Activated CD8-positive, alpha-beta memory T cell treated with anti-CD3 and anti-CD28 coated beads, Interleukin-2, amount 50 U/mL, for 48 hours (primary cell): Measurements from ENCODE around the gene ONECUT3.
"Not testable (repeated sequence)": the region's sequence is repeated elsewhere in the genome, so short reads cannot be mapped to it uniquely, and the experiment has no call there.

ENCODE experiments used
- DNase-seq: peaks from one replicate; pipeline ENCODE4 v3.0.0-alpha.2; 2020

Gene ONECUT3

DNA sequence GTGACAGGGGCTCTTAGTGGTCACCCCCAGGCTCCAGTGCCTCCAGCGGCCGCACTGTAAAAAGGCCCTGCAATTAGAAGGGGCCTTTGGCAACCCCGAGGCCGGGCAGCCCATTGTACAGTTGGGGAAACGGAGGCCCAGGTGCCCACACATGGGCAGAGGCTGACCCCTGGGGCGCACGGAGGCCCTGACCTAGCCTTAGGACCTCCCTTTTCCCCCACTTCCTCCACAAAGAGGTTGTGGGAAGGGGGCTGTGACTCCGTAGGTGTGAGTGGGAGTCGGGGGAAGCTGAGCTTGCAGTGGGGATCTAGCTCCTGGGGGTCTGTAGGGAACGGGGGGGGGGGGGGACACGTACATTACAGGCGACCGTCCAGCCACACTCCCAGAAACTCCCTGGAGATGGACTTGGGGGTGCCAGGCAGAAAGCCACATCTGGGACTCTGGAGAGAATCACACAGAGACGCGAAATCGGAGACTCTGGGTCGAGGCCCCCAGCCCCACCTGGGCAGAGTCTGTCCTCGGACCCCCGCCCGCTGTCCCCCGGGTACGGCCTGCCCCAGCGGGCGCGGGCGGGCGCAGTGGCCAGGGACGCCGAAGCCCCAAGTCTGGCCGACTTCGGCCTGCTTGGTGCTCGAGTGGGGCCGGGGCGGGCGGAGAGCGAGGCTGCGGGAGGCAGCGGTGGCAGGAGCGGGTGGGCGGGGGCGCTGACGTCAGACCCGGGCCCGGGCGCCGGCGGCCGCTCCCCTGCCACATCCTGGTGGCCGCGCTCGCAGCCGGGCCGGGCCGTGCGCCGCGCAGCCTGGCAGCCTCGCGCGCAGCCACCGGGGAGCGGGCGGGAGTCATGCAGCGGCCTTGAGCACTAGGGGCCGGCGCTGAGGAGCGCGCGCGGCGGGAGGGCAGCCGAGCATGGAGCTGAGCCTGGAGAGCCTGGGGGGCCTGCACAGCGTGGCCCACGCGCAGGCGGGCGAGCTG lies at the start of gene ONECUT3:
Gene ONECUT3 (plus strand): TSS at position 750 of the 972 bp plus-strand sequence. CDS start 157 bp downstream, at position 907.
- no peak for DNase-seq

- DNase-seq: no peak
Measured at GRCh38 chr19:1704339-1704738, 49.0 kb upstream of the ONECUT3 start.

- no peak for DNase-seq
Measured at GRCh38 chr19:1705367-1705766, 47.9 kb upstream of the ONECUT3 start.

DNA sequence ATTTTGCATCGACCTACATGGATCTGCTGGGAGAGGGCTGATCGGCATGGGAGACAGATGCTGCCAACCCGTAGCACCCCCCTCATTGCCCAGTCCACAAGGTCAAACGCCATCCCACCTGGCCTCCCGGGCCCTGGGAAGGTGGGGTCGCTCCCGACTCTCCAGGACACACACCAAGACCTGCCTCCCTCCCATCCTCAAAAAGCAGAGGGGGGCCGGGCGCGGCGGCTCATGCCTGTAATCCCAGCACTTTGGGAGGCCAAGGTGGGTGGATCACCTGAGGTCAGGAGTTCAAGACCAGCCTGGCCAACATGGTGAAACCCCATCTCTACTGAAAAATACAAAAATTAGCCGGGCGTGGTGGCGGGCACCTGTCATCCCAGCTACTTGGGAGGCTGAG lies 46.7 kb upstream of the ONECUT3 start:
- not testable (repeated sequence) for DNase-seq

DNA sequence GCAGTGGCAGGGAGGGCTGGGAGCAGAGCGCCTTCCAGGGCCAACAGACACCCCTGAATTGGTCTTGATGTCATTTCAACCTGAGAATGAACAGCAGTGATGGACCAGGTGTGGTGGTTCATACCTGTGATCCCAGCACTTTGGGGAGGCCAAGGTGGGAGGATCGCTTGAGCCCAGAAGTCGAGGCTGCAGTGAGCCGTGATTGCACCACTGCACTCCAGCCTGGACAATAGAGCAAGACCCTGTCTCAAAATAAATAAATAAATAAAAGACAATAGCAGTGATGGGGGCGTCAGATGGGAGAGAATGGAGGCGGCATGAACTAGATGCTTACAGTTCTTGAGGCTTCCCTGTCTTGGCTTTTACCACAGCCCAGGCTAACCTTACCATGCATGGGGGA lies 46.1 kb upstream of the ONECUT3 start:
- no peak for DNase-seq

GRCh38 chr19:1713170-1713569 lies 40.1 kb upstream of the ONECUT3 start:
- no peak for DNase-seq

DNA sequence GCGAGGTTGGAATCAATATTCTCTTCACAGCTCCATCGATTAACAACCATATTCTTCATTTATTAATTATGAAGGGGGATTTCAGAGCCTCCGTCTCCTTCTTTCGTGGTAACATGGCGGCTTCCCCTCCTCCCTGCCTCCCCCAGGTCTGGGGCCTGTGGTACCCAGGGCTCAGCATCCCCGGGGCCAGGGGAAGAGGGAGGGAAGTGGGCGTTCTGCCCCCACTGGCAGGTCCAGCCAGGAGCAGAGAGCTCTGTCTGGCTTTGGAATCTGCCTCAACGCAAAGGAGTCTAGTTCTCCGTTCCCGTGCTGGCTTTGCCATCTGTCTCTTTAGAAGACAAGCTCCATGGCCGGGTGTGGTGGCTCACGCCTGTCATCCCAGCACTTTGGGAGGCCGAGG lies 37.8 kb upstream of the ONECUT3 start:
- DNase-seq: no peak

GRCh38 chr19:1717200-1717969 lies 35.9 kb upstream of the ONECUT3 start:
- no peak for DNase-seq

- DNase-seq: no peak
Measured at GRCh38 chr19:1717970-1718264, 35.4 kb upstream of the ONECUT3 start.

DNA sequence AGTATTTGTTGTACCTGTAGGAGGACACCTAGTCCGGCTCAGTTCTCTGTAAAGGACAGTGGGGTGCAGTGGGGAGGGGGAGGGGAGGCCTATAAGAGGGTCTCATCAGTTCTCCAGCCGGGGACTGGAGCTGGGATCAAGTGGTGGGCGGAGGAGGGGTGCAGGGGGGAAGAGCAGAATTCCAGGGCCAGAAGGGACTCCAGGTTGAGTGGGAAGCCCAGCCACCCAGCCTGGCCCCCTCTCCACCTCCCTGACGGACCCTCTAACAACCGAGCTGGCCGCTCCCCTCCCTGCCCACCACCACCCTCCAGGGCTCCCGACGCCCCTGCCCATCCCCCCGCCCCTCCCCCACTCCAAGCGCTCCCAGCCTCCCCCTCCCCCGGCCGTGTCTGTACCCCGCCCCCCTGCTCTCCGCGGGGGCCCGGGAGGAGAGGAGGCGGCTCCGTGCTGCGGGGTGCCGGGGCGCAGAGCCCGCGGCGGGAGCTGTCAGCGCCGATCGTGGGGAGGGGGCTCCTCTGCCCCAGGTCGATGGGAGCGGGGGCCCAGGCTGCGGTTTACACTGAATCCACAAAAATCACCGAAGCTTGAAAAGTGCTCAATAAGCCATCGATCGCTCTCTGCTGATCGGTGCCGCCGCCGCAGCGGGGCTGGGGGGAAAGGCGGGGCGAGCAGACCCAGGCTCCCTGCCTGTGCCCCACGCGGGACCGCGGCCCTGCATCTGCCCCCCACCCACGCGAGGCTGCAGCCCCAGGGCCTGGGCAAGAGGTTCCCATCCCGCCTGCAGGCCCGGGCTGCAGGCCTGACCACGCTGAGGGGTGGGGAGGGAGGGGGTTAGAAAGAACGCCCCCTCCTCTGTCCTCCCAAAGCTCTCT lies 34.6 kb upstream of the ONECUT3 start:
- no peak for DNase-seq

- DNase-seq: no peak
Measured at GRCh38 chr19:1719519-1719918, 33.8 kb upstream of the ONECUT3 start.

DNA sequence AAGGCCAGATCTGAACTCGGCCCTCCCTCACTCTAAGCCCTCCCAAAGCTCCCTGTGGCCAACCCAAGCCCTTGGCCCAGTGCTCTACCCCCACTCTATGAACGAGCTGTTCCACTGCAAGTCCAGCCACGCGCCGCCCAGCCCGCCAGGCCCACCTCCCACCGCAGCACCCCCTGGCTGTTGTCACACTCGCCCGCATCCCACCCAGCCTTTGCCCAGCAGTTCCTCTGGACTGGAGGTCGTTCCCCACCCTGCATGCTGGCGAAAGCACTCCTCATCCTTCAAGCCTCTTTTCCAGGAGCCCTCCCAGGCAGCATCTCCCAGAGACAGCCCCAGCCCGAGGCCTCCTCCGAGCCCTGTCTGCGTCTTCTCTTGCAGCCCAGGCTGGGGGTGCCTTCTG lies 33.1 kb upstream of the ONECUT3 start:
- DNase-seq: no peak

DNA sequence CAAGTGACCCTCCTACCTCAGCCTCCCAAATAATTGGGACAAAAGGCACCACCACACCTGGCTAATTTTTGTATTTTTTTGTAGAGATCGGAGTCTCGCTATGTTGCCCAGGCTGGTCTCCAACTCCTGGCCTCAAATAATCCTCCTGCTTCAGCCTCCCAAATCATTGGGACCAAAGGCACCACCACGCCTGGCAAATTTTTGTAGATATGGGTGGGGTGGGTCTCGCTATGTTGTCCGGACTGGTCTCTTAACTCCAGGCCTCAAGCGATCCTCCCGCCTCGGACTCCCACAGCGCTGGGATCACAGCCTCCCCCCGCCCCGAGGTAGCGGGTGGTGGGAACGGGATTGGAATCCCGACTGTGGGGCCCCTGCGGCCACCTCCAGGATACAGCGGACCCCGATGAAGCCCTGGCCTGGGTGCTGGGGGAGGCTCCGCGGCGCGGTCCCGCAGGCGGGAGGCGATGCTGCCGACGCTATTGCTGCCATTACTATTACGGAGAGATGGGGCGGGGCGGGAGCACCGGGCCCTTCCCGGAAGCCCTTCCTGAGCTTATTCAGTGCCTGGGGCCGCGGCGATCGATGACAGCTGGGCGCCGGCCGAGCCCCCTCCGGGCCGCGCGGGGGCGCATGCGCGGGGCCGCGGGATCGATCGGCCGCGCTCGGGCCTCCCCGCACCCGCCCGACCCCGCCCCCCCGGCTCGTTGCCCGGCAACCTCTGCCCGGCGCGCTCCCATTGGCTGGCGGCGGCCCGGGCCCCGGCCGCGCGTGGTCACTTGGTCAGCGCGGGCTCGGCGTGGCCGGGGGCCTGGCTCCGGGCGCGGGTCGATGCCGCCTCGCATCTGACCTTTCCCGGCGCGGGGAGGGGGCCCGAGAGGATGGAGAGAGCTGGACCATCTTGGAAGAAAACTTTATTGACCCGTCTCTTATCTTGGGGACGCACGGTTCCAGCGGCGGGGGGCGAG lies 27.9 kb upstream of the ONECUT3 start:
- DNase-seq: peak; percentile 79

GRCh38 chr19:1728816-1729567 lies 24.3 kb upstream of the ONECUT3 start:
- no peak for DNase-seq

GRCh38 chr19:1729568-1729925 lies 23.8 kb upstream of the ONECUT3 start:
- DNase-seq: no peak

DNA sequence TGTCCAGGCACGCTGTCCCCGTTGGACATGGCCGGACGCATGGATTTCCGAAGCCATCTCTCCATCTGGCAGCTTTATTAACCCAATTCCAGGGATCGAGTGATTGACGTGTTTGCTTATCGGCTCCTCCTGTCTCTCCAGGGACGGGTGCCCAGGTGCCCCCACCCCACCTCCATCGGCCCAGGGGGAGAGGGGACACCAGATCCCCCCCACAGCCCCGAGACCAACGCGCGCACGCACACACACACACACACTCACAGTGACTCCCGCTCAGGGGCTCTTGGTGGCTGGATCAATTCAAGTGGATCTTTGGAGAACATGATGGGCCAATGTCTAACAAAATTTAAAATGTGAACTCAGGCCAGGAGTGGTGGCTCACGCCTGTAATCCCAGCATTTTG lies 23.1 kb upstream of the ONECUT3 start:
- no peak for DNase-seq

GRCh38 chr19:1734321-1734966 lies 18.9 kb upstream of the ONECUT3 start:
- DNase-seq: no peak

GRCh38 chr19:1736280-1736679 lies 17.0 kb upstream of the ONECUT3 start:
- no peak for DNase-seq

GRCh38 chr19:1736927-1737326 lies 16.4 kb upstream of the ONECUT3 start:
- DNase-seq: no peak

DNA sequence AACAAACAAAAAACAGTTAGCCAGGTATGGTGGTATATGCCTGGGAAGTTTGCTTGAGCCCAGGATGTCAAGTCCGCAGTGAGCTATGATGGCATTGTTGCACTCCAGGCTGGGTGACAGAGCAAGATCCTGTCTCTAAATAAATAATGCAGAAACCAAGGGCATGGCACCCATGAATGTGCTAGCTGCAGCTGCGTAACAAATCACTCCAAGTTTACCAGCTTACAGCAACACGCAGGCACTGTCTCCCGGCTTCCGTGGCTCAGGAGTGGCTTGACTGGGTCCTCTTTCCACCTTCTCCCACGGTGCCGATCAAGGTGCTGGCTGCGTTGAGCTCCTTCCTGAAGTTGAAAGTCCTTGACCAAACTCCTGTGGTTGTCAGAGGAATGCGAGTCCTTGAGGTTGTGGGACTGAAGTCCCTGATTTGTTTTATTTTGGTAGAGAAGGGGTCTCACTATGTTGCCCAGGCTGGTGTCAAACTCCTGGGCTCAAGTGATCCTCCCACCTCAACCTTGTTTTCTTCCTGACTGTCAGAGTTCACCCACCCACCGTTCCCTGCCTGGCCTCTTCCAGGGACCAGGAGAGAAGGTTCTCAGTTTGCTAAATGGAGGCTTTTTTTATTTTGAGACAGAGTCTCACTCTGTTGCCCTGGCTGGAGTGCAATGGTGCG lies 13.2 kb upstream of the ONECUT3 start:
- no peak for DNase-seq
